Measurements from ENCODE around the gene CACNA2D4.
A peak's percentile ranks its signal among the peaks of the same experiment; 100 is the strongest.

Gene CACNA2D4

GRCh38 chr12:1885082-1885596, 33.3 kb downstream of the CACNA2D4 start:
- DNase-seq (ENCODE audit: low spot score) = peak; percentile 49
- TF ChIP-seq CTCF (IDR thresholded peaks at IDR 0.05) = no peak
- no peak overlapping the region for H3K27ac ChIP-seq
- no peak overlapping the region for H3K4me3 ChIP-seq

GRCh38 chr12:1884651-1885050, 33.8 kb downstream of the CACNA2D4 start:
- TF ChIP-seq CTCF (IDR thresholded peaks at IDR 0.05) = no peak
- Histone ChIP-seq H3K4me3 (no peak overlapping the region), H3K27ac (no peak overlapping the region)
- DNase-seq (ENCODE audit: low spot score) = peak; percentile 43

GRCh38 chr12:1883513-1883912, 34.9 kb downstream of the CACNA2D4 start:
- Histone ChIP-seq H3K27ac (no peak overlapping the region), H3K4me3 (no peak overlapping the region)
- TF ChIP-seq CTCF (IDR thresholded peaks at IDR 0.05) = no peak
- DNase-seq (ENCODE audit: low spot score) = peak; percentile 55

GRCh38 chr12:1882850-1883470, 35.5 kb downstream of the CACNA2D4 start:
- DNase-seq (ENCODE audit: low spot score) = no peak
- TF ChIP-seq CTCF (IDR thresholded peaks at IDR 0.05) = no peak
- Histone ChIP-seq H3K4me3 (no peak overlapping the region), H3K27ac (no peak overlapping the region)

- peak; percentile 45 for DNase-seq (ENCODE audit: low spot score)
- Histone ChIP-seq H3K27ac (no peak overlapping the region), H3K4me3 (no peak overlapping the region)
- TF ChIP-seq CTCF (IDR thresholded peaks at IDR 0.05) = no peak
These were observed 36.0 kb downstream of the CACNA2D4 start for GRCh38 chr12:1882405-1882804.

- H3K27ac ChIP-seq = no peak overlapping the region
- DNase-seq (ENCODE audit: low spot score) = peak; percentile 45
- H3K4me3 ChIP-seq = no peak overlapping the region
- TF ChIP-seq CTCF (IDR thresholded peaks at IDR 0.05) = no peak
These were observed 36.5 kb downstream of the CACNA2D4 start for GRCh38 chr12:1881936-1882335.

- H3K27ac ChIP-seq = no peak overlapping the region
- H3K4me3 ChIP-seq = no peak overlapping the region
- no peak for TF ChIP-seq CTCF (IDR thresholded peaks at IDR 0.05)
- DNase-seq (ENCODE audit: low spot score) = peak; percentile 67
These were observed 37.2 kb downstream of the CACNA2D4 start for GRCh38 chr12:1881301-1881700.

All from coronary artery (tissue), 2 donors.